Muscle layer of duodenum (tissue), 2 donors: ENCODE results near the gene CHN2.

Experiments
- H3K27ac ChIP-seq: one replicate; pipeline ENCODE4 v1.7.0; 2013; ENCODE audit warnings: mild to moderate bottlenecking, low read length
- H3K27me3 ChIP-seq: one replicate; pipeline ENCODE4 v1.7.0; 2013; ENCODE audit warnings: low read depth, mild to moderate bottlenecking, control low read depth, low read length
- H3K36me3 ChIP-seq, 2 donors: one replicate each; pipeline ENCODE4 v1.7.0; 2013; ENCODE audit warnings: low read length in 2 of 2, control low read depth in 1 of 2, mild to moderate bottlenecking in 1 of 2; ENCODE audit not compliant: insufficient read depth in 2 of 2, control insufficient read depth in 1 of 2
- H3K4me1 ChIP-seq, 2 donors: one replicate each; pipeline ENCODE4 v1.7.0; 2013; ENCODE audit warnings: low read length in 2 of 2, mild to moderate bottlenecking in 2 of 2, control low read depth in 1 of 2, moderate library complexity in 1 of 2; ENCODE audit not compliant: insufficient read depth in 2 of 2, control insufficient read depth in 1 of 2
- H3K4me3 ChIP-seq, 2 donors: one replicate each; pipeline ENCODE4 v1.7.0; 2013; ENCODE audit warnings: low read length in 2 of 2, low read depth in 1 of 2, mild to moderate bottlenecking in 1 of 2
- H3K9me3 ChIP-seq, 2 donors: one replicate each; pipeline ENCODE4 v1.7.0; 2013; ENCODE audit warnings: low read length in 2 of 2, control low read depth in 1 of 2, mild to moderate bottlenecking in 1 of 2; ENCODE audit not compliant: control insufficient read depth in 1 of 2
- donor health status: healthy.

The CHN2 gene

GRCh38 chr7:29362380-29362779 is 167.8 kb downstream of the CHN2 start:
- H3K4me1 ChIP-seq, result no peaks in the 10 kb centered on the region
- no peak overlapping the region for H3K4me3 ChIP-seq
- H3K27me3 ChIP-seq, result no peaks in the 10 kb centered on the region

GRCh38 chr7:29363636-29364425 is 169.3 kb downstream of the CHN2 start:
- Histone ChIP-seq H3K27ac (no peak overlapping the region), H3K9me3 (no peaks in the 10 kb centered on the region), H3K4me3 (no peak overlapping the region), H3K27me3 (no peaks in the 10 kb centered on the region), H3K36me3 (no peaks in the 10 kb centered on the region), H3K4me1 (no peaks in the 10 kb centered on the region)

More at GRCh38 chr7:29362380-29362779, 167.8 kb downstream of the CHN2 start:
- no peaks in the 10 kb centered on the region for H3K9me3 ChIP-seq
- H3K36me3 ChIP-seq, result no peaks in the 10 kb centered on the region
- H3K27ac ChIP-seq, result no peak overlapping the region

GRCh38 chr7:29364661-29365060 is 170.1 kb downstream of the CHN2 start:
- Histone ChIP-seq H3K27me3 (no peaks in the 10 kb centered on the region), H3K27ac (no peak overlapping the region), H3K4me3 (no peak overlapping the region), H3K36me3 (no peaks in the 10 kb centered on the region), H3K4me1 (no peaks in the 10 kb centered on the region), H3K9me3 (no peaks in the 10 kb centered on the region)

DNA sequence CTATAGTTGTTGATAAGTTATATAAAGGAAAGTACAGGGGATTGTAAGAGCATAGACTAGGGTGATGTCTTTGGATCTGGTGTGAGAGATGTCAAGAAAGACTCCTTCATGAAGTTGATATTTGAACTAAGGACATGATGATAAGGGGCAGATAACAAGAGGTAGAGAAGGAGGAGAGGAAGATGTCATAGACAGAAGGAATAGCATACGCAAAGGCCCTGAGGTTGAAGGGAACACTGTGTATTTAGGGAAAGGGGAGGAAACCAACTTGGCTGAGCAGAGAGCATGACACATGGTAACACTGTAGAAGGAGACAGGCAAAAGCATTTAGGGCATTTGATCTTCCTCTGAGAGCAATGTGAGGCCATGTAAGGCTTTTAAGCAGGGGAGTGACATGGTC is 170.8 kb downstream of the CHN2 start:
- H3K4me1 ChIP-seq, result no peaks in the 10 kb centered on the region
- no peak overlapping the region for H3K4me3 ChIP-seq
- no peaks in the 10 kb centered on the region for H3K27me3 ChIP-seq
- no peak overlapping the region for H3K27ac ChIP-seq
- H3K9me3 ChIP-seq, result no peaks in the 10 kb centered on the region
- H3K36me3 ChIP-seq, result no peaks in the 10 kb centered on the region

DNA sequence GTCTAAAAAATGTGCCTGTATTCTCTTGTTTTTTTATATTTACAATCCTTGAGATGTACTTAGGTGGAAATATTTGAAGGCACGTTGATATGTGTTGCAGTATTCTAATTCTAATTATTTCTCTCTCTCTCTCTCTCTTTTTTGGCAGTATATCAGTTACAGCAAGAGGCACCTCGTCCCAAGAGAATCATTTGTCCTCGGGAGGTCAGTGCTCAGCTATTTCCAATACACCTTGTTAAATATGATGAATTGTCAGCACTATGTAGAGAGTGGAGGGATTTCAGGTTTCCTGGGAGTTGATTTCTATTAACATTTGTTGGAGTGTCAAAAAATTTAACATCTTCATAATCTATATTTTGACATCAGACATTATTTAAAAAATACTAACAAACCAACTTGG is 173.2 kb downstream of the CHN2 start:
- Histone ChIP-seq H3K9me3 (no peaks in the 10 kb centered on the region), H3K4me1 (no peaks in the 10 kb centered on the region), H3K27ac (no peak overlapping the region), H3K36me3 (no peaks in the 10 kb centered on the region), H3K27me3 (no peaks in the 10 kb centered on the region), H3K4me3 (no peak overlapping the region)

- Histone ChIP-seq H3K4me3 (no peak overlapping the region), H3K27ac (no peak overlapping the region), H3K9me3 (no peaks in the 10 kb centered on the region), H3K36me3 (no peaks in the 10 kb centered on the region), H3K27me3 (no peaks in the 10 kb centered on the region), H3K4me1 (no peaks in the 10 kb centered on the region)
These were observed 175.4 kb downstream of the CHN2 start for GRCh38 chr7:29369909-29370488.

DNA sequence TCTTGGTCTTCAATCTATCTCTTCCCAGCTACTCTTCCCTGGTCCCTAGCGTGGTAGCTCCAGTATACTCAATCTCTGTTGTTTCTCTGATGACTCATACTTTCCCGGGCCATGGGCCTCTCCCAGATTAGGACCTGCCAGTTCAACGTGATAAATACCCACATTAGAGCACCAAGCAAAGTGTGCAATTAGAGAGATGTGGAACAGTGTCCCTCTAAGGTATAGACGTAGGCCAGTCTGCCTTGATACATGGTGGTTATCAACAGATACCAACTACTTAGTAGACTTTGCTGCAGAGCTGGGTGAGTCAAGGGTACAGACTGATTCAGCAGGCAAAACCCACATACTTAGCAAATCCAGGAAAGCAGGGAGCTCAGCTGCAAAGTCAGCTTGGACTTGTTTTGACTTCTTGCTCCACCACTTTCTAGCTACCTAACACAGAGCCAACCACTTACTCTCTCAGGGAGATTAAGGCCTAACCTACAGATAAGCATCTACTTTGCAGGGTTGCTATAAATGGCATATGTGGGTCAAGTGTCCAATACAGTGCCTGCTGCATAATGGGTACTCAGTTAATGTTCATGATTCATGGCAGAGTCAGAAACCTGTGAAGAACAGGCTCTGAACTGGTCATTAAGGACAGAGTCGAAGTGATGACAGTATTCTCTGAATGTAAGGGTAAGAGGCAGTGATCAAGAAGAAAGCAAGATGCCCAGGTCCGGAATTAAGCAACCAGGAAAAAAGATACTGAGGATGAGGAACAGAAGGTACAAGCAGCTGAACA is 176.1 kb downstream of the CHN2 start:
- Histone ChIP-seq H3K27me3 (no peaks in the 10 kb centered on the region), H3K4me1 (no peaks in the 10 kb centered on the region), H3K4me3 (no peak overlapping the region), H3K27ac (peak overlapping the region; percentile 43), H3K36me3 (no peaks in the 10 kb centered on the region), H3K9me3 (no peaks in the 10 kb centered on the region)

- H3K27me3 ChIP-seq, result no peaks in the 10 kb centered on the region
- H3K4me3 ChIP-seq, result no peak overlapping the region
- H3K36me3 ChIP-seq, result no peaks in the 10 kb centered on the region
- H3K4me1 ChIP-seq, result no peaks in the 10 kb centered on the region
- no peak overlapping the region for H3K27ac ChIP-seq
- H3K9me3 ChIP-seq, result no peaks in the 10 kb centered on the region
These were observed 176.9 kb downstream of the CHN2 start for GRCh38 chr7:29371472-29371871.

DNA sequence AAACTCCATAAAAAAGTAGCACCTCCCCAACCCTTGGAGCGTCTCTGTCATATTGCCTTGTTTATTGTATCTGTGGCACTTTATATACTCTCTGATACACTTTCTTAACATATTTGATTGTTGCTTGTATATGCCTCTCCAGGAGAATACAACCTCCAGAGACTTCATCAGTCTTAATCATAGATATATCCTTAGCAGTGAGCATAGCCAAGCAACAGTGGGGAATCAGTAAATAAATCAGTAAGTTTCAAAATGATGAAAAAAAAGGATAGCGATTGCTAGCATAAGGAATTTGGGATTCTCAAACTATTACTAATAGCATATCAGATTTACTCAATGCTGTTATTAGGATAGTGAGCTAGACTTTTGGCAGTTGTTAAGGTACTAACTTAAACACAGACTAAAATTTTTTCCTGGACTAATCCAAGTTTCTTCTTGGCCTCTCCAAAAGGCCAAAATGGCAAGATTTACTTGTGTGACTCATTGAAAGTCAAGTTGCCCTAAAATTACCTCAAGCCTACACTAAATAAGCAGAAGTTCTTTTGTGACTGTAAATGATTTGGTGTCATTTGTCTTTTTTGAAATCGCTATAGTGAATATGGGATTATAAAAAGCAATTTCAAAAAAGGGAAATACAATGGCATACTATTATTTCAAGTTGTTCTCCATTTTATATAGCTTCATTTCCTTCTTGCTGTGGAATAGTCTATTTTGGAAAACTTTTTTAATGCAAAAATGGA is 177.9 kb downstream of the CHN2 start:
- Histone ChIP-seq H3K27ac (no peak overlapping the region), H3K27me3 (no peaks in the 10 kb centered on the region), H3K4me3 (no peak overlapping the region), H3K9me3 (no peaks in the 10 kb centered on the region), H3K36me3 (no peaks in the 10 kb centered on the region), H3K4me1 (no peaks in the 10 kb centered on the region)

- Histone ChIP-seq H3K4me3 (no peak overlapping the region), H3K27ac (no peak overlapping the region)
These were observed 181.3 kb downstream of the CHN2 start for GRCh38 chr7:29375641-29376562.

More at GRCh38 chr7:29375641-29376562, 181.3 kb downstream of the CHN2 start:
- Histone ChIP-seq H3K4me1 (no peaks in the 10 kb centered on the region), H3K36me3 (no peaks in the 10 kb centered on the region), H3K9me3 (no peaks in the 10 kb centered on the region), H3K27me3 (no peaks in the 10 kb centered on the region)
